T-helper 1 cell (primary cell): ENCODE results near the gene ESRRA.

Experiments
- DNase-seq, 5 donors: peaks; one replicate each; pipeline ENCODE4 v3.0.0-alpha.2; 2012 to 2020

Gene ESRRA

DNA sequence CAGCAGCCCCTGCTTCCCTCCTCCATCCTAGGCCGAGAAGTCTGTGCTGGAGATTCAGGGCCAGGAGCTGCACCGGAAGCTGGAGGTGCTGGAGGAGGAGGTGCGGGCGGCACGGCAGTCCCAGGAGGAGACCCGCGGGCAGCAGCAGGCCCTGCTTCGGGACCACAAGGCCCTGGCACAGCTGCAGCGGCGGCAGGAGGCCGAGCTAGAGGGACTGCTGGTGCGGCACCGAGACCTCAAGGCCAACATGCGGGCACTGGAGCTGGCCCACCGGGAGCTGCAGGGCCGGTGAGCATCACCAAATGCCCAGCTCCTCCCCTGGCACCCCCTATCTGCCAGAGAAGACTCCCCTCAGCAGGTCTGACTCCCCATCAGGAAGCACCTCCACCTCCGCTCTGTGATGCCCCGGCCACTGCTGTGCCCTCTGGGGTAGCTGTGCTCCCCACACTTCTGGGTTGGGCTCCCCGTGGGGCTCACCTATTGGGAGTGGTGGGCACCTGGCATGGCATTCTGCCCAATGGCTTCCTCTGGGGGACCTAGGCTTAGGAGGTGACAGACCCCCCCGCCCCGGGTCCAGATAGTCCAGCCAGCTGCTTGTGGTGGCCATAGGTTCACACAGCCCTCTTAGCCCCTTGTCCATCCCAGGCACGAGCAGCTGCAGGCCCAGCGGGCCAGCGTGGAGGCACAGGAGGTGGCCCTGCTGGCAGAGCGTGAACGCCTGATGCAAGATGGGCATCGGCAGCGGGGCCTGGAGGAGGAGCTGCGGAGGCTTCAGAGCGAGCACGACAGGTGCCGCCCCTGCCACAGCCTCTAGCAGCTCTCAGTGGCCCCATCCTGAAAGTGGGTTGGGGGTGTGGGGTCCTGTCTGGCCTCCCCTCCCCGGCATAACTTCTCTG is 47.0 kb downstream of the ESRRA start:
- DNase-seq, result no peak

DNA sequence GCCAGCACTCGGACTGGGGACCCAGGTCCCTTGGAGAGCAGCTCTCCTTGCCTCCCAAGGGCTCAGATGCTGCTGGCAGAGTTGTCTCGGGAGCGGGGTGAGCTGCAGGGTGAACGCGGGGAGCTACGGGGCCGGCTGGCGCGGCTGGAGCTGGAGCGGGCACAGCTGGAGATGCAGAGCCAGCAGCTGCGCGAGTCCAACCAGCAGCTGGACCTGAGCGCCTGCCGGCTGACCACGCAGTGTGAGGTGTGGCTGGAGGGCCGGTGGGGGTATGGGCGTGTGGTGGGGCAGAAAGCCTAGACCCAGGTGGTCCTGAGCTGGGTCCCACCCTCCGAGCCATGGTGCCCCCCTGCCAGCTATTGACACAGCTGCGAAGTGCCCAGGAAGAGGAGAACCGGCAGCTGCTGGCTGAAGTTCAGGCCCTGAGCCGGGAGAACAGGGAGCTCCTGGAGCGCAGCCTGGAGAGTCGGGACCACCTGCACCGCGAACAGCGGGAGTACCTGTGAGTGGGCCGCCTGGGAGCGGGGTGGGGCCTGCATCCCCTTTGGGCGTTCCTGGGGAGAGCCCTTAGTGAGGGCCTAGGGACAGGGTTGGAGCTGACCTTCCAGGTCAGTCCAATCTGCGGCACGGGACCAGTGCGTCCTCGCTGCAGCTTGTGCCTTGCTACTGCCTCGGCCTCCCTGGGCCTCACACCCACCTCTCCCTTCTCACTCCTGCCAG is 47.8 kb downstream of the ESRRA start:
- DNase-seq, result no peak

DNA sequence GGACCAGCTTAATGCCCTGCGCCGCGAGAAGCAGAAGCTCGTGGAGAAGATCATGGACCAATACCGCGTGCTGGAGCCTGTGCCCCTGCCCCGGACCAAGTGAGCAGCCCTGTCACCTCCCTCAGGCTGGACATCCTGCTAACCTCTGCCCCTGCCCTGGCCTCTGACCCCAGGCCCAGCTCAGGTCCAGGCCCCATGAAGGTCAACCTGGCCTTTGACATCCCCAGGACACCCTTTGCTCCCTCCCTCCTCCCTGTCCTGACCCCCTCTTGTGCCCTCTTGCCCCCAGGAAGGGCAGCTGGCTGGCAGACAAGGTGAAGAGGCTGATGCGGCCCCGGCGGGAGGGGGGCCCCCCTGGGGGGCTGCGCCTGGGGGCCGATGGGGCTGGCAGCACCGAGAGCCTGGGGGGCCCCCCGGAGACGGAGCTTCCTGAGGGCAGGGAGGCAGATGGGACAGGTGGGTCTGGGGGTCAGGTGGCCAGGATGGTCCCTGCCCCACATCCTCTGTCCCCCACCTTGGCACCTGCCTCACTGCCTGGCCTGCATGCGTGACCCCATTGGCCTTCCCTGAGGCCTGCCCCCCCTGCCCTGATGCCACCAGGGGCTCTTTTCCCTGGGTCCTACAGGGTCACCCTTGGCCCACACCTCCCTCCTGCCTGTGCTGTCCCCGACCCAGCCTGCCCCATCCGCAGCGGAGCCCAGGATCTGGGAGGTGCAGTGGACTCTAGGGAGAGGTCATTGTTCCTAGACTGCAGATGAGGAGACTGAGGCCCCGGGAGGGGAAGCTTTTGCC is 48.6 kb downstream of the ESRRA start:
- no peak for DNase-seq

DNA sequence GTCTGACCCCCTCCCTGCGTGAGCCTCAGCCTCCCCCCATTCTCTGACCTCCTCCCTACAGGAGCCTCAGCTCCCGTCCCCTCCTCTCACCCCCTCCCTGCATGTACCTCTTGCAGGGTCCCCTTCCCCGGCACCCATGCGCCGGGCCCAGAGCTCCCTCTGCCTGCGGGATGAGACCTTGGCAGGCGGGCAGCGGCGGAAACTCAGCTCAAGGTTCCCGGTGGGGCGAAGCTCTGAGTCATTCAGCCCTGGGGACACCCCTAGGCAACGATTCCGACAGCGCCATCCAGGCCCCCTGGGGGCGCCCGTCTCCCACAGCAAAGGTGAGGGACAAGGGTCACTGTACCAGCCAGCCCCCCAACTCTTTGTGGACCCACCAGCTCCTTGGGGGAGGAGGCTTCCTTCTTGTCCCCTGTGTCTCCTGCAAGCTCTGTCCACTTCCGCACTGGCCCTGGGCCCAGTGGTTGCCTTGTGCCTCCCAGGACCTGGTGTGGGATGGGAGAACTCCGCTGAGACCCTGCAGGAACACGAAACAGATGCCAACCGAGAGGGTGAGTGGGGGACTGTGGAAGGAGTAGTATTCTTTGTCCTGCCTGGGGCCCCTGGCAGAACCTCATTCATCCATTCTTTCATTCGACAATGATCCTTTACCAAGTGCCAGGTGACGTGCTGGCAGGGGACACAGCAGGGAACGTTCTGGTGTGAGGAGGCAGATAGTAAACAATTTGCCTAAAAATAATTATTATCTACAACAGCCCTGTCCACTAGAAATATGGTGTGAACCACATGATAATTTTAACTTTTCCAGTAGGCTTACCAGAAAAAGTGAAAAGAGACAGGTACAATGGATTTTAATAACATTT is 50.0 kb downstream of the ESRRA start:
- DNase-seq, result no peak

DNA sequence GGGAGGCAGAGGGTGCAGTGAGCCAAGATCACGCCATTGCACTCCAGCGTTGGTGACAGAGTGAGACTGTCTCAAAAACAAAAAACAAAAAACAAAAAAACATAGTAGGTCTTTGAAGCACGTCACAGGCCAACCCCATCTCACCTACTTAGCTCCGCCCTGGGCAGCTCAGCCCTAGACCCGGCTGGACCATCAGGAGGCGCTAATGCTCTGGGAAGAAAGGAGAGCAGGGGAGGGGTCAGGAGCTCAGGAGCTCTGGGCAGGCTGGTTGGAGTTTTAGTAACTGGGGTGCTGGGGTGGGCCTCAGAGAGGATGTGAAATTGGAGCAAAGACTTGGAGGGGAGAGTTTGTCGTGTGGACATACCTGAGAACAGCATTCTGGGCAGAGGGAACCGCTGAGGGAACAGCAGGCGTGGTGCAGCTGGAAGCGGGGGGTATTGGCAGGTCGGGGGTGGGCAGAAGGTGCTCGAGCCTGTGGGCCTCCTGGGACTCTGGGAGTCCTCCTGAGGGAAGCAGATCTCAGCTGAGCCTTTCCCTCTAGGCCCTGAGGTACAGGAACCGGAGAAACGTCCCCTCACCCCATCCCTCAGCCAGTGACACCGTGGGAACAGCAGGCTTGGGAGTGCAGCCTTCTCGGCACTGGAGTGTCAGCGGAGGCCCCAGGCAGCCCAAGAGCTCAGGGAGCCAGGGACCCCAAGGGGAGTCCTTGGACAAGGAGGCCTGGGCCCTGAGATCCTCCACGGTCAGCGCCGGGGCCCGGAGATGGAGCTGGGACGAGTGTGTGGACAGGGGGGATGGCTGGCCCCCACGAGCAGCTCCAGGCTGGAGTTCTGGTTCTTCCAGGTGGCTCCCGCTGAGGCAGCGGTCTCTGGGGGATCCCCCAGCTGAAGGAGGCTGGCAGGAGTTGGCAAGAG is 51.4 kb downstream of the ESRRA start:
- peak in 1 of 5 donors; percentile 34 for DNase-seq

DNA sequence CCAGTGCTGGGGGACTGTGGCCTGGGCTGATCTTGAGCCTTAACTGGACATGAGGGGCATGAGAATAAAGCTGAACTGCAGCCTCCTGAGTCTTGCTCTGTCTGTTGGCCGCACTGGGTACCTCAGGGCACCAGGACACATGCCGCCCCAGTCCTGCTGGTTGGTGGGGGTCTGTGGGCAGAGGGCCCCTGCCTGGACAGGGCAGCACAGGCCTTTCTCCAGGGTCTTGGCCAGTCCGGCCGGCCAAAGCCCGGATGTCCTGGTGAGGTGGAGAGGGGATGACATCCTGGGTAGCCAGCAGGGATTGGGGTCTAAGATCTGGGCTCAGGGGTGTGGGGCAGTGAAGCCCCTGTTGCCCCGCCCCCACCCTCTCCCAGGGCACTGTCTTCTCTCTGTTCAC is 52.1 kb downstream of the ESRRA start:
- DNase-seq, result no peak

DNA sequence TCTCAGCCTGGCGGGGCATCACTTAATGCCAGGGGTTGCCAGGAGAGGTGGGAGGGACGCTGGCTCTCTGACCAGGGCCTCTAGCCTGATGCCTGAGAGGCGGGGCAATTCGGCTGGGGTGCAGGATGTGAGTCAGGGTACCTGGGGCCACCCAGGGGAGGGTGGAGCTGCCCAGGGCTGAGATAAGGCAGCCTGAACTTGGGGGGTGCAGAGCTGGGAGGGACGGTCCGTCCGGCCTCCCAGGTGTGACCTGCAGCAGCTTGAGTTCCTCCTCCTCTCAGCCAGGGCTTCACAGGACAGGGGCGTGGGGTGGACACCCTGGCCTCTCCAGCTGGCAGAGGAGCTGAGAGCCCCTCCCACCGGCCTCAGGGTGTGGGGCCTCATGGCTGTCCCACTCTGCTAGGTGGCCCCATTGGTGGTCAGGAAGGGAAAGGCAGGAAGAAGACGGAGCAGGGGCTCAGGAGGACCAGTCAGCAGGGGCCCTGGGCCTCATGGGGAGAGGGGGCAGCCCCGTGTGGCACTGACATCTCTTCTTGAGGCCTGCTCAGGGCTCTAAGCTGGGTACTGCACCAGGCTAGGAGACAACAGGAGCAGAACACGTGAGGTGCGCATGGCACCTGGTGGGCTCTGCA is 52.7 kb downstream of the ESRRA start:
- DNase-seq, result peak in 1 of 5 donors; percentile 36

DNA sequence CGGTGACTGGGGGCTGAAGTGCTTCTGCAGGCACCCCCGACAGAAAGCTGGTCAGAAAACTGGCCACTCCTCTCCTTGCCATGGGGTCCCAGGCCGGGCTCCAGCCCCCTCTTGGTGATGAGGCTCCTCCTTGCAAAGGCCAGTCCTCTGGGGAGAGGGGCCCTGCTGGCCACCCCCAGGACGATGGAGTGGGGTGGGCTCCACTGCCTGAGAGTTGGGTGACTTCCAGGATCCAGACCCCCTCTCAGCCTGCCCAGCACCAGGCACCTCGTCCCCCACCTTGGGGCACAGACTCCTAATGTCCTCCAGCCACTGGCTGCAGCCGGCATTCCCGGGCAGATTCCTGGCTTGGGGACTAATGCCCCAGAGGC is 53.2 kb downstream of the ESRRA start:
- no peak for DNase-seq

DNA sequence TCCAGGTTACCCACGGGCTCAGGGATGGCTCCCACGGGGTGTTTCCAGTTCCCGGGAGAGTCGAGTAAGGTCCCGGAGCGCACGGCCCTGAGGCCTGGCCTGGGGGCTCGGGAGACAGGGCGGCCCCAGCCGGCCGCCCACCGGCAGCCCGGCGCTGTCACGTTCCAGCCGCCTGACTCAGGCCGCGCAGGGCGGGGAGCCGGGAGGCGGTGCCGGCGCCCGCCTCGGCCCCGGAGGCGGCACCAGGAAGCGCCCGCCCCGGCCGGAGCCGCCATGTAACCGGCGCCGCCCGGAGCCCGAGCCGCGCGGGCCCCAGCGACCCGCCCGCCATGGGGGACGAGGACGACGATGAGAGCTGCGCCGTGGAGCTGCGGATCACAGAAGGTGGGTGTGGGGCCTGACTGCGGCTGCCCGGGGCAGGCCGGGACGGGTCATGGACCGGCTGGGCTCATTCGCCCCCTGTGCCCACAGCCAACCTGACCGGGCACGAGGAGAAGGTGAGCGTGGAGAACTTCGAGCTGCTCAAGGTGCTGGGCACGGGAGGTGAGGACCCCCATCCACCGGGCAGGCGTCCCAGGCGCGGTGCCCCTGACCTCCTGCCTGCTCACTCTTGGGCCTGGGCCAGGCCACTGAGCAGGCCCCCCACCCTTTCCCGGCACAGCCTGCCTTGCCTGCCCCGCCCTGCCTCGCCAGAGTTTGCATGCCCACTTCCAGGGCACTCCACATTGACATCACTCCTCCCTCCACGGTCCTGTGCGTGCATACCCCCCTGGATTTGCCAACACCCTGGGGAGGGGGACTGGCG is 53.8 kb downstream of the ESRRA start, which contains the start of gene RPS6KA4:
RPS6KA4 (plus strand) TSS at position 256 of the 805 bp plus-strand sequence; CDS start at position 330, 74 bp downstream.
- DNase-seq, result peak in 2 of 5 donors; percentile 41 to 48

DNA sequence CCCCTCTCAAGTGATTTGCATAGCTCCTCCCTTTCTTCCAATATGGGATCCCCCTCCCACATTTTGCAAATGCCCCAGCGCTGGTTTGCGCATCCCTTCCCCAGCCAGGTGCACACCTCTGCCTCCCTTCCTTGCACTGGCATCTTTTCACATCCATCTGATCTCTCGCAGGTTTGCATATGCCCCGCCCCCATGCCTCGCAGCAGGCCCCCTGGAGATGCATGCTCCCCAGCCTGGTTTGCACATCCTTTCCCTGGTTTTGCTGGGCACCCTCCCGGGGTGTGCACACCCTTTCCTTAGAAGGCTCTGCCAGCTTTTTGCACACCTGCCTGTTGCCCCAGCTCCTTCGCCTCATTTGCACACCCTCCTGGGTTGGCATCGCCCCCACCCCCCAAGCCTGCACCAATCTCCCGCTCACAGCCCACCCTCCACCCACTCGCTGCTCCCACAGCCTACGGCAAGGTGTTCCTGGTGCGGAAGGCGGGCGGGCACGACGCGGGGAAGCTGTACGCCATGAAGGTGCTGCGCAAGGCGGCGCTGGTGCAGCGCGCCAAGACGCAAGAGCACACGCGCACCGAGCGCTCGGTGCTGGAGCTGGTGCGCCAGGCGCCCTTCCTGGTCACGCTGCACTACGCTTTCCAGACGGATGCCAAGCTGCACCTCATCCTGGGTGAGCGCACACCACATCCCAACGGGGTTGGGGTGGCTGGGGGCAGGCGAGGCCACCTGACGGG is 54.6 kb downstream of the ESRRA start:
- DNase-seq, result peak in 1 of 5 donors; percentile 53

DNA sequence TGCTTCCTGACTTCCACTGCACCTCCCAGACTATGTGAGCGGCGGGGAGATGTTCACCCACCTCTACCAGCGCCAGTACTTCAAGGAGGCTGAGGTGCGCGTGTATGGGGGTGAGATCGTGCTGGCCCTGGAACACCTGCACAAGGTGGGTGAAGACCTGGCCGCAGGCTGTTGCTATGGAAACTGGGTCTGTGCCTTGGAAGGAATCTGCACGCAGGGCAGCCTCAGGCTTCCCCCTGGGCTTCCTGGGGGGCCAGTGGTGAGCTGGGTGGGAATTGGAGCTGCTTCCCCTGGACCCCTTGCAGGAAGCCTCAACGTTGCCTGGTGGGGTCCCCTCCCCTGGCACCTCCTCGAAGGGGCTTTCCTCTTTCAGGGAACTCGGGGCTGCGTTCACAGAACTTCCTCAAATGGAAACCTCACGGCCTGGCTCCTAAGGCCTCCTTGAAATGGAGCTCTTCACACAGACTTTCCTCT is 55.2 kb downstream of the ESRRA start:
- DNase-seq, result no peak

DNA sequence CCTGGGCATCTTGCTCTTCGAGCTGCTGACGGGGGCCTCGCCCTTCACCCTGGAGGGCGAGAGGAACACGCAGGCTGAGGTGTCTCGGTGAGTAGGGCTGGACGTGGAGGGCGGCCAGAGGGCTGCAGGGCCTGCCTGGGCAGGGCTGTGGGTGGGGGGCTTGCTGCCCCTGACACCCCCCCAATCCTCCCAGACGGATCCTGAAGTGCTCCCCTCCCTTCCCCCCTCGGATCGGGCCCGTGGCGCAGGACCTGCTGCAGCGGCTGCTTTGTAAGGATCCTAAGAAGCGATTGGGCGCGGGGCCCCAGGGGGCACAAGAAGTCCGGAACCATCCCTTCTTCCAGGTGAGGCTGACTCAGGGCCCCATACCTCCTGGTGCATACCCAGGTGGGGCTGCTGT is 56.3 kb downstream of the ESRRA start:
- DNase-seq, result no peak

DNA sequence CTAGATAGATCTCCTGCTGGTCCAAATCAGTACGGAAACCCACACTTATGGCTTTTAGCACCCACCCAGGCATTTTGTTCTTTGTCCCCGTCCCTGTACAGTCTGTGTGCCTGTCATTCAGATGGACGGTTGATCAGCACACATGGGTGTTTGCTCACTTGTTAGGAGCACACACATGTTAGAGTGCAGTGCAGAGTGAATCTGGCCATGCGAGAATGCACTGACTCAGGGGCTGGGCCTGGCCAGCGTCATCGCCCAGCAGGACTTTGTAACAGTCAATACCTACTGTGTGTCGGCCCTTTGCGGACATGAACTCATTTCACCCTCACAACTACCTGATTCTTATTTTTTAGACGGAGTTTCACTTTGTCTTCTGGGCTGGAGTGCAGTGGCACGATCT is 57.0 kb downstream of the ESRRA start:
- no peak for DNase-seq

DNA sequence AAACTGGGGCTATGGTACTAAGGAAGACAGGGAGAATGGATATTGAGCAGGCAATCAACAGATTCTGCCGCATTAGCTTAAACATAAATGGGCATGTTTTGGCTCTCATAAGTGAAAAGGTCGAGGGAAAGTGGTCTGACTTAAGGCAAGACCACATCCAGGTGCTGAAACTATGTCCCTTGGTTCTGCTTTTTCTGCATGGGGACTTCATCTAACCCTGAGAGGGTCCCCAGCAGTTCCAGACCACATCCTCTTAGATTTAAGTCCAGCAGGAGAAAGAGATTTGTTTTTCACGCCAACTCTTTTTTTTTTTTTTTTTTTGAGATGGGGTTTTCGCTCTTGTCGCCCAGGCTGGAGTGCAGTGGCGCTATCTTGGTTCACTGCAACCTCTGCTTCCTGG is 59.1 kb downstream of the ESRRA start:
- no peak for DNase-seq

DNA sequence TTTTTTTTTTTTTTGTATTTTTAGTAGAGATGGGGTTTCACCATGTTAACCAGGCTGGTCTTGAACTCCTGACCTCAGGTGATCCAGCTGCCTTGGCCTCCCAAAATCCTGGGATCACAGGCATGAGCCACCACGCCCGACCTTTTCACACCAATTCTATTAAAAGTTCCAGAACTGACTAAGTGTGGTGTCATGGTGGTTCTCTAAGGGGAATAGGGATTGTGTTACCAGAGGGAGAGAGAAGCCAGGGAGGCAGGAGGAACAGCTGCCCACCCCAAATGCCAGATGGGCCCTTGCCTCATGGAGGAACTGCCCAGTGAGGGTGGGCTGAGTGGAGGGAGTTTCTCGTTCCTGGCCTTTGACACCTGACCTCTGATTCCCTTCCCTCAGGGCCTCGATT is 59.6 kb downstream of the ESRRA start:
- no peak for DNase-seq
